ENCODE data around the gene CBLB.
A peak's percentile ranks its signal among the peaks of the same experiment; 100 is the strongest.

Gene CBLB

DNA sequence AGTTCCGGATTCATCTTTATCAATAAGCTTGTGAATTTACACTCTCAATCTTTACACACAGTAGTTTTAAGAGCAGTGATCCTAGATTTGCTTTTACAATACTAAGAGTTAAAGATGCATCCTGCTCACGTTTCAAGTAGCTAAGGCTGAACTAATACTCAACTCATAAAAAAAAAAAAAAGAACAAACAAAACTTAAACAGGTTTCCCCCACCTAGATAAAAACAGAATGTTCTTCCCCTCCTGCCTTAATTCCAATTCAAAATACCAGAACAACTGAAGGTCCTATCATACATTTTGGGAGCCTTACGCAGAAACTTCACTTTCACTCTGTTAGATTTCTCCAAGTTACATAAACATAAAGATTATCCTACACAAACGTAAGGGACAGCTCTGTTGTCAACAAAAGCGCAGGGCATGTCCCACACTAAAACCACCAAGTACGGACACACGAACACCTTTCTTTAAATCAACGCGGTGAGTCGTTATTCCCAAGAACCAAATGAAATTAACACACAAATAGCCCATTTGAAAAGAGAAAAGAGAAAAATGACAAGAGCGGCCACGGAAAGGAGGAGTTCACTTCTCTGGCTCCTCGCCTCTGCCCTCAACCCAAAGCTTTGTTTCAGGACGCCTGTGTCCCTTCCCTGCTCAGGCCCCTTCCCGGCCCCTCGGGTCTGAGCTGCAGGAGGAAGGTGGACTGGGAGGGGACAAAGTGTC, 941 bp downstream of the CBLB start:
- Histone ChIP-seq H3K4me3 (ENCODE audit: low read length) (peak overlapping the region; percentile 81), H4K20me1 (ENCODE audit: insufficient read depth, low read length) (peaks cover 6% of the 10 kb centered on the region; the same call in 1 of the 2 replicates), H2AFZ (ENCODE audit: low read depth, low read length) (peak overlapping the region; percentile 67; the same call in 1 of the 2 replicates), H3K9me3 (ENCODE audit: insufficient read depth, low read length) (no peaks in the 10 kb centered on the region), H3K27me3 (ENCODE audit: low read depth, low read length) (peaks cover 21% of the 10 kb centered on the region), H3K9ac (ENCODE audit: low read length) (peak overlapping the region; percentile 72), H3K36me3 (replicated peaks; ENCODE audit: low read depth, low read length) (peaks cover 12% of the 10 kb centered on the region), H3K4me1 (ENCODE audit: low read length) (peaks cover 31% of the 10 kb centered on the region), H3K27ac (ENCODE audit: low read length) (peak overlapping the region; percentile 5; the same call in 1 of the 2 replicates), H3K79me2 (ENCODE audit: low read length) (no peaks in the 10 kb centered on the region; the same call in 1 of the 2 replicates), H3K4me2 (ENCODE audit: low read length) (peak overlapping the region; percentile 95)
- TF ChIP-seq EZH2phosphoT487 (IDR thresholded peaks at IDR 0.05; ENCODE audit: low read depth): no peak
- TF ChIP-seq CTCF (IDR thresholded peaks at IDR 0.05; ENCODE audit: low read depth, low read length): no peak

- Histone ChIP-seq H3K4me1 (ENCODE audit: low read length) (peaks cover 40% of the 10 kb centered on the region), H3K79me2 (ENCODE audit: low read length) (no peaks in the 10 kb centered on the region; the same call in 1 of the 2 replicates), H3K4me2 (ENCODE audit: low read length) (peak overlapping the region; percentile 95), H3K36me3 (replicated peaks; ENCODE audit: low read depth, low read length) (peaks cover 15% of the 10 kb centered on the region), H3K27ac (ENCODE audit: low read length) (no peak overlapping the region), H3K9me3 (ENCODE audit: insufficient read depth, low read length) (no peaks in the 10 kb centered on the region), H3K9ac (ENCODE audit: low read length) (peak overlapping the region; percentile 72), H3K4me3 (ENCODE audit: low read length) (peak overlapping the region; percentile 81), H2AFZ (ENCODE audit: low read depth, low read length) (no peak overlapping the region), H4K20me1 (ENCODE audit: insufficient read depth, low read length) (peaks cover 13% of the 10 kb centered on the region; the same call in 1 of the 2 replicates), H3K27me3 (ENCODE audit: low read depth, low read length) (peaks cover 25% of the 10 kb centered on the region)
- TF ChIP-seq EZH2phosphoT487 (IDR thresholded peaks at IDR 0.05; ENCODE audit: low read depth) (no peak), CTCF (IDR thresholded peaks at IDR 0.05; ENCODE audit: low read depth, low read length) (no peak)
Observed at GRCh38 chr3:105866656-105867653, 1.9 kb downstream of the CBLB start.

DNA sequence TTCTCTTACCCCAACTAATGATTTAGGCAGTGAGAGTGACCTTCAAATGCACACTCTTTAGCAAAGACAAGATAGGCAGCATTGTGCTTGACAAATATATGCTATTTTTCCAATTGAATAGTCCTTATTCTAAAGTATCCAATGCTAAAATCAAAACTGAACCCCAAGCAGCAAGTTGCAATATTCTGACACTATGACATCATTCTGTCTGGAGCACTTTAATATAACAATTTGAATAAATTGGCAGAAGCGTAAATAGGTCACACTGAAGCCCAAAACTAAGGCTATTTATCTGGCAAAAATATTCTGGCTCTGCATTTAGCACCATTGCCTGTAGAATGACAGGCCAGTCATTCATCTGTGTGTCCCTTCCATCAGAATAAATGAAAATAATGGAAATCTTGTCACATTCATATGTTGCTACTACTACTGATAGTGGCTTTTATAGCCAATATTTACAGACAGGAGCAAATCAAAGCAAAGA, 2.9 kb downstream of the CBLB start:
- no peak overlapping the region for H3K4me3 ChIP-seq (ENCODE audit: low read length)
- peaks cover 47% of the 10 kb centered on the region for H3K4me1 ChIP-seq (ENCODE audit: low read length)
- peaks cover 29% of the 10 kb centered on the region for H3K27me3 ChIP-seq (ENCODE audit: low read depth, low read length)
- H3K9me3 ChIP-seq (ENCODE audit: insufficient read depth, low read length): no peaks in the 10 kb centered on the region
- H3K27ac ChIP-seq (ENCODE audit: low read length): no peak overlapping the region
- no peak overlapping the region for H2AFZ ChIP-seq (ENCODE audit: low read depth, low read length)
- TF ChIP-seq CTCF (IDR thresholded peaks at IDR 0.05; ENCODE audit: low read depth, low read length) (no peak), EZH2phosphoT487 (IDR thresholded peaks at IDR 0.05; ENCODE audit: low read depth) (no peak)
- H4K20me1 ChIP-seq (ENCODE audit: insufficient read depth, low read length): peaks cover 16% of the 10 kb centered on the region; the same call in 1 of the 2 replicates
- H3K4me2 ChIP-seq (ENCODE audit: low read length): no peak overlapping the region
- no peak overlapping the region for H3K9ac ChIP-seq (ENCODE audit: low read length)
- no peaks in the 10 kb centered on the region; the same call in 1 of the 2 replicates for H3K79me2 ChIP-seq (ENCODE audit: low read length)
- H3K36me3 ChIP-seq (replicated peaks; ENCODE audit: low read depth, low read length): peaks cover 15% of the 10 kb centered on the region

Data from OCI-LY3 (cell line).